ENCODE measurements around the gene SH3TC2. TPM values are rescaled to one million over a fixed set of nuclear protein-coding genes. Genes with fewer than 3 reads are reported as not detected.

SH3TC2 gene
- total RNA-seq, 1 donor from 2014 or later = 0.92 TPM

- H3K4me1 ChIP-seq = peaks cover 24% of the 10 kb centered on the region
- H3K27me3 ChIP-seq (ENCODE audit: low read depth) = no peaks in the 10 kb centered on the region
- H3K4me3 ChIP-seq = no peak overlapping the region
- ATAC-seq (no peak), DNase-seq (no peak)
- no peak for TF ChIP-seq CTCF (IDR thresholded peaks at IDR 0.05)
- no peaks in the 10 kb centered on the region for H3K36me3 ChIP-seq
- H3K9me3 ChIP-seq = no peaks in the 10 kb centered on the region
- intact Hi-C loops (cut with DNase I) = no loop called here
- H3K27ac ChIP-seq = no peak overlapping the region
Measured at GRCh38 chr5:149061341-149061740, 1.5 kb downstream of the SH3TC2 start.

GRCh38 chr5:149060325-149060724, 2.5 kb downstream of the SH3TC2 start:
- H3K4me3 ChIP-seq = no peak overlapping the region
- H3K36me3 ChIP-seq = no peaks in the 10 kb centered on the region
- ATAC-seq (no peak), DNase-seq (no peak)
- intact Hi-C loops (cut with DNase I) = no loop called here
- no peaks in the 10 kb centered on the region for H3K9me3 ChIP-seq
- no peak for TF ChIP-seq CTCF (IDR thresholded peaks at IDR 0.05)
- H3K4me1 ChIP-seq = peaks cover 24% of the 10 kb centered on the region
- no peaks in the 10 kb centered on the region for H3K27me3 ChIP-seq (ENCODE audit: low read depth)
- no peak overlapping the region for H3K27ac ChIP-seq

- Histone ChIP-seq H3K9me3 (no peaks in the 10 kb centered on the region), H3K4me3 (no peak overlapping the region), H3K36me3 (no peaks in the 10 kb centered on the region), H3K27me3 (ENCODE audit: low read depth) (no peaks in the 10 kb centered on the region), H3K27ac (no peak overlapping the region), H3K4me1 (peaks cover 3% of the 10 kb centered on the region)
- TF ChIP-seq CTCF (IDR thresholded peaks at IDR 0.05) = no peak
- ATAC-seq (no peak), DNase-seq (no peak)
- intact Hi-C loops (cut with DNase I) = no loop called here
Measured at GRCh38 chr5:149056616-149057165, 6.2 kb downstream of the SH3TC2 start.

- ATAC-seq (no peak), DNase-seq (no peak)
- no peak overlapping the region for H3K4me3 ChIP-seq
- H3K36me3 ChIP-seq = no peaks in the 10 kb centered on the region
- H3K4me1 ChIP-seq = no peaks in the 10 kb centered on the region
- TF ChIP-seq CTCF (IDR thresholded peaks at IDR 0.05) = no peak
- H3K27me3 ChIP-seq (ENCODE audit: low read depth) = no peaks in the 10 kb centered on the region
- no peak overlapping the region for H3K27ac ChIP-seq
- no peaks in the 10 kb centered on the region for H3K9me3 ChIP-seq
- intact Hi-C loops (cut with DNase I) = no loop called here
Measured at GRCh38 chr5:149054416-149054815, 8.4 kb downstream of the SH3TC2 start.

DNA sequence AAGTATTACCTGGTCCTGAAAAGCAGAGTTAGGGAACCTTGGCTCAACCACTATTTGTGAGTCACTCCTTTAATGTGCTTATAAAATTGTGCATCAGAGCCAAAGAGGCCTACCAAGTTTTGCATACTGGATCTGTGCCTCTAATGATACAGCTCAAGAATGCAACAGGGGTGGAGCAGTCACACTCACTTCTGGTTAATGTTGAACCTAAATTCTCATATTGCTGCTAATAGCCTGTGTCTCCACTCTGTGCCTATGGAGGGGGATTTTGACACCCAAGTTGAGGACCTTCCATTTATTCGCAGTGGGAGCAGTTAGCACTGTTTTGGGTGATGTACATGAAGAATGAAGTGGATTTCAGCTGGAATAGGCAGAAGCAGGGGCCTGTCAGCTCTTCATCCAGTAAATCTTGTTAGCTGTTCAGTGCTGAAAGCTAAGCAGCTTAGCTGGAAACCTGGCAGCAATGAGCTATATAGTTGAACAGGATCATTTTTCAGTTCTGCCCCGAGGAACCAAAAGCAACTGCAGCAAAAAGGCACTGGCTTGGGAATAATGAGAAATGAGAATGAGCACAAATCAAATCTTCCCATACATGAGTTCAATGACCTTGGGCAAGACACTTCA, 9.7 kb downstream of the SH3TC2 start:
- peak in 1 of 2 donors; percentile 18 for ATAC-seq
- intact Hi-C loops (cut with DNase I) = no loop called here

More for the DNA sequence above, 9.7 kb downstream of the SH3TC2 start:
- no peaks in the 10 kb centered on the region for H3K9me3 ChIP-seq
- H3K4me1 ChIP-seq = no peaks in the 10 kb centered on the region
- TF ChIP-seq CTCF (IDR thresholded peaks at IDR 0.05) = no peak
- no peaks in the 10 kb centered on the region for H3K27me3 ChIP-seq (ENCODE audit: low read depth)
- H3K27ac ChIP-seq = no peak overlapping the region
- no peak for DNase-seq
- no peaks in the 10 kb centered on the region for H3K36me3 ChIP-seq
- no peak overlapping the region for H3K4me3 ChIP-seq
